ENCODE results near the gene IL13. TPM values are rescaled to one million over a fixed set of nuclear protein-coding genes. Genes with fewer than 3 reads are reported as not detected.

The IL13 gene
- total RNA-seq, 1 experiment from 2014 or later = not detected

DNA sequence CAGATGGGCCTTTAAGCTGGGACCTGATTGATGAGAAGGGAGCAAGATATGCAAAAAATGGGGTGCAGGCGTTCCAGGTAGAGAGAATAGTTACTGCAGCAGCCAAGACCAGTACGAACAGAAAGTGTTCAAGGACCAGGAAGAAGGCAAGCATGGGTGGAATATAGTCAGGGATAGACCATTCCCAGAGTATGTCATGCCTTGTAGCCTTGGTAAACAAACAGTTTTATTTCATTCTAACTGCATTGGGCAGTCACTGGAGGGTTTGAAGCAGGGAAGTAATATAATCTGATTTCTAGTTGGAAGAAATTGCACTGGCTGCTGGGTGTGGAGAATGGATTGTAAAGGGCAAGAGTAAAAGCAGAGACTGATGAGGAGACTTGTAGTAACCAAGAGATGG is 30.5 kb upstream of the IL13 start (continued):
- TF ChIP-seq, protein P1, sequence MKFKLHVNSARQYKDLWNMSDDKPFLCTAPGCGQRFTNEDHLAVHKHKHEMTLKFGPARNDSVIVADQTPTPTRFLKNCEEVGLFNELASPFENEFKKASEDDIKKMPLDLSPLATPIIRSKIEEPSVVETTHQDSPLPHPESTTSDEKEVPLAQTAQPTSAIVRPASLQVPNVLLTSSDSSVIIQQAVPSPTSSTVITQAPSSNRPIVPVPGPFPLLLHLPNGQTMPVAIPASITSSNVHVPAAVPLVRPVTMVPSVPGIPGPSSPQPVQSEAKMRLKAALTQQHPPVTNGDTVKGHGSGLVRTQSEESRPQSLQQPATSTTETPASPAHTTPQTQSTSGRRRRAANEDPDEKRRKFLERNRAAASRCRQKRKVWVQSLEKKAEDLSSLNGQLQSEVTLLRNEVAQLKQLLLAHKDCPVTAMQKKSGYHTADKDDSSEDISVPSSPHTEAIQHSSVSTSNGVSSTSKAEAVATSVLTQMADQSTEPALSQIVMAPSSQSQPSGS (CRISPR knock-in tag; IDR thresholded peaks at IDR 0.05; ENCODE audit: borderline replicate concordance, low read depth) = no peak
- no peak for TF ChIP-seq ERG (CRISPR knock-in tag; IDR thresholded peaks at IDR 0.05)
- TF ChIP-seq EMX1 (CRISPR knock-in tag; IDR thresholded peaks at IDR 0.05) = no peak
- TF ChIP-seq, protein P2, sequence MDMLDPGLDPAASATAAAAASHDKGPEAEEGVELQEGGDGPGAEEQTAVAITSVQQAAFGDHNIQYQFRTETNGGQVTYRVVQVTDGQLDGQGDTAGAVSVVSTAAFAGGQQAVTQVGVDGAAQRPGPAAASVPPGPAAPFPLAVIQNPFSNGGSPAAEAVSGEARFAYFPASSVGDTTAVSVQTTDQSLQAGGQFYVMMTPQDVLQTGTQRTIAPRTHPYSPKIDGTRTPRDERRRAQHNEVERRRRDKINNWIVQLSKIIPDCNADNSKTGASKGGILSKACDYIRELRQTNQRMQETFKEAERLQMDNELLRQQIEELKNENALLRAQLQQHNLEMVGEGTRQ (CRISPR knock-in tag; IDR thresholded peaks at IDR 0.05) = no peak
- no peak for TF ChIP-seq ETV6 (CRISPR knock-in tag; IDR thresholded peaks at IDR 0.05)
- TF ChIP-seq ZNF219 (CRISPR knock-in tag; IDR thresholded peaks at IDR 0.05; ENCODE audit: borderline replicate concordance) = no peak
- no peak for TF ChIP-seq HMGA2 (CRISPR knock-in tag; IDR thresholded peaks at IDR 0.05)

- H3K4me3 Mint-ChIP-seq = no peak overlapping the region
- TF ChIP-seq EMX1 (CRISPR knock-in tag; IDR thresholded peaks at IDR 0.05) (no peak), ZNF219 (CRISPR knock-in tag; IDR thresholded peaks at IDR 0.05; ENCODE audit: borderline replicate concordance) (no peak), E2F5 (CRISPR knock-in tag; IDR thresholded peaks at IDR 0.05) (no peak), ZNF263 (CRISPR knock-in tag; IDR thresholded peaks at IDR 0.05; ENCODE audit: low read depth) (no peak), RORB (CRISPR knock-in tag; IDR thresholded peaks at IDR 0.05) (no peak), ESRRA (CRISPR knock-in tag; IDR thresholded peaks at IDR 0.05; ENCODE audit: borderline replicate concordance) (no peak)
- TF ChIP-seq, protein P3, sequence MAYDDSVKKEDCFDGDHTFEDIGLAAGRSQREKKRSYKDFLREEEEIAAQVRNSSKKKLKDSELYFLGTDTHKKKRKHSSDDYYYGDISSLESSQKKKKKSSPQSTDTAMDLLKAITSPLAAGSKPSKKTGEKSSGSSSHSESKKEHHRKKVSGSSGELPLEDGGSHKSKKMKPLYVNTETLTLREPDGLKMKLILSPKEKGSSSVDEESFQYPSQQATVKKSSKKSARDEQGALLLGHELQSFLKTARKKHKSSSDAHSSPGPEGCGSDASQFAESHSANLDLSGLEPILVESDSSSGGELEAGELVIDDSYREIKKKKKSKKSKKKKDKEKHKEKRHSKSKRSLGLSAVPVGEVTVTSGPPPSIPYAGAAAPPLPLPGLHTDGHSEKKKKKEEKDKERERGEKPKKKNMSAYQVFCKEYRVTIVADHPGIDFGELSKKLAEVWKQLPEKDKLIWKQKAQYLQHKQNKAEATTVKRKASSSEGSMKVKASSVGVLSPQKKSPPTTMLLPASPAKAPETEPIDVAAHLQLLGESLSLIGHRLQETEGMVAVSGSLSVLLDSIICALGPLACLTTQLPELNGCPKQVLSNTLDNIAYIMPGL (CRISPR knock-in tag; IDR thresholded peaks at IDR 0.05) = no peak
- TF ChIP-seq, protein P4, sequence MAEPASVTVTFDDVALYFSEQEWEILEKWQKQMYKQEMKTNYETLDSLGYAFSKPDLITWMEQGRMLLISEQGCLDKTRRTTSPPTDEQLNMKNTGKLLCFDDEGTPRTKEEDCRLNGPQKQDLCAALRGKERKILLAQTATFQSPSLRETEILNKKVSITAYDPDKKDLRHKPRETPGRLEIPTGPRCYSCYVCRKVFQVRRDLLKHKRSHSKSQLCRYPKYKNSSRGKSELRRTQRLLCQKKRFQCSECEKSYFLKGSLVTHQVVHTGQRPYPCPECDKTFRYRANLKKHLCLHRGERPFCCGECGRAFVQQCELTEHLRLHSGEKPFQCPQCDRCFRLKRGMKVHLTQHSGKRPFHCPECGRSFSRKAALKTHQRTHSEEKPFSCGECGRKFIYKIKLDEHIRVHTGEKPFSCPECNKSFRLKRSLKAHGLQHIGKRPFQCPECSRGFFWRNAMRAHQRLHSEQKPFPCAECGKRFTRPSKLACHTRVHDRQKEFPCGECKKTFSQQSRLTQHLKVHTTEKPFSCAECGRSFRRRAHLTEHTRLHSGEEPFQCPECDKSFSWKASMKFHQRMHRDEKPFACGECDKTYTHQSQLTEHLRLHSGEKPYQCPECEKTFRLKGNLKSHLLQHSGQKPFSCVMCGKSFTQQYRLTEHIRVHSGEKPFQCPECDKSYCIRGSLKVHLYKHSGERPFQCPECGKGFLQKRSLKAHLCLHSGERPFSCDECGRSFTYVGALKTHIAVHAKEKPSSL (CRISPR knock-in tag; conservative IDR thresholded peaks at IDR 0.05) = no peak
- TF ChIP-seq, protein P5, sequence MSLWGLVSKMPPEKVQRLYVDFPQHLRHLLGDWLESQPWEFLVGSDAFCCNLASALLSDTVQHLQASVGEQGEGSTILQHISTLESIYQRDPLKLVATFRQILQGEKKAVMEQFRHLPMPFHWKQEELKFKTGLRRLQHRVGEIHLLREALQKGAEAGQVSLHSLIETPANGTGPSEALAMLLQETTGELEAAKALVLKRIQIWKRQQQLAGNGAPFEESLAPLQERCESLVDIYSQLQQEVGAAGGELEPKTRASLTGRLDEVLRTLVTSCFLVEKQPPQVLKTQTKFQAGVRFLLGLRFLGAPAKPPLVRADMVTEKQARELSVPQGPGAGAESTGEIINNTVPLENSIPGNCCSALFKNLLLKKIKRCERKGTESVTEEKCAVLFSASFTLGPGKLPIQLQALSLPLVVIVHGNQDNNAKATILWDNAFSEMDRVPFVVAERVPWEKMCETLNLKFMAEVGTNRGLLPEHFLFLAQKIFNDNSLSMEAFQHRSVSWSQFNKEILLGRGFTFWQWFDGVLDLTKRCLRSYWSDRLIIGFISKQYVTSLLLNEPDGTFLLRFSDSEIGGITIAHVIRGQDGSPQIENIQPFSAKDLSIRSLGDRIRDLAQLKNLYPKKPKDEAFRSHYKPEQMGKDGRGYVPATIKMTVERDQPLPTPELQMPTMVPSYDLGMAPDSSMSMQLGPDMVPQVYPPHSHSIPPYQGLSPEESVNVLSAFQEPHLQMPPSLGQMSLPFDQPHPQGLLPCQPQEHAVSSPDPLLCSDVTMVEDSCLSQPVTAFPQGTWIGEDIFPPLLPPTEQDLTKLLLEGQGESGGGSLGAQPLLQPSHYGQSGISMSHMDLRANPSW (CRISPR knock-in tag; conservative IDR thresholded peaks at IDR 0.05; ENCODE audit: low read depth) = no peak
- CTCF ChIA-PET = interaction anchor here (0.9 kb wide), 1 partner anchor 86 kb away, joined by 3 read pairs; no protein-coding TSS in a partner anchor
- H3K36me3 Mint-ChIP-seq = peaks cover 4% of the 10 kb centered on the region
- no peaks in the 10 kb centered on the region for H3K9me3 Mint-ChIP-seq
- POLR2A ChIA-PET = no interaction called here
- no peak for ATAC-seq
- H3K27ac Mint-ChIP-seq = no peak overlapping the region
- H3K27me3 Mint-ChIP-seq (ENCODE audit: low read depth) = no peaks in the 10 kb centered on the region
- no peaks in the 10 kb centered on the region for H3K4me1 Mint-ChIP-seq
- no peak for DNase-seq (ENCODE audit: low spot score)
Measured at GRCh38 chr5:132628814-132629213, 29.2 kb upstream of the IL13 start.

All from WTC11 (cell line).